Muscle layer of duodenum (tissue), 2 donors: Measurements from ENCODE around the gene INTS1.
A peak's percentile ranks its signal among the peaks of the same experiment; 100 is the strongest.

Experiments
- H3K27ac ChIP-seq: one replicate; pipeline ENCODE4 v1.7.0; 2013; ENCODE audit warnings: mild to moderate bottlenecking, low read length
- H3K27me3 ChIP-seq: one replicate; pipeline ENCODE4 v1.7.0; 2013; ENCODE audit warnings: low read depth, mild to moderate bottlenecking, control low read depth, low read length
- H3K36me3 ChIP-seq, 2 donors: one replicate each; pipeline ENCODE4 v1.7.0; 2013; ENCODE audit warnings: low read length in 2 of 2, control low read depth in 1 of 2, mild to moderate bottlenecking in 1 of 2; ENCODE audit not compliant: insufficient read depth in 2 of 2, control insufficient read depth in 1 of 2
- H3K4me1 ChIP-seq, 2 donors: one replicate each; pipeline ENCODE4 v1.7.0; 2013; ENCODE audit warnings: low read length in 2 of 2, mild to moderate bottlenecking in 2 of 2, control low read depth in 1 of 2, moderate library complexity in 1 of 2; ENCODE audit not compliant: insufficient read depth in 2 of 2, control insufficient read depth in 1 of 2
- H3K4me3 ChIP-seq, 2 donors: one replicate each; pipeline ENCODE4 v1.7.0; 2013; ENCODE audit warnings: low read length in 2 of 2, low read depth in 1 of 2, mild to moderate bottlenecking in 1 of 2
- H3K9me3 ChIP-seq, 2 donors: one replicate each; pipeline ENCODE4 v1.7.0; 2013; ENCODE audit warnings: low read length in 2 of 2, control low read depth in 1 of 2, mild to moderate bottlenecking in 1 of 2; ENCODE audit not compliant: control insufficient read depth in 1 of 2
- donor health status: healthy.

INTS1 gene

GRCh38 chr7:1455241-1455939 is 48.8 kb downstream of the INTS1 start:
- H3K9me3 ChIP-seq, result no peaks in the 10 kb centered on the region
- peak overlapping the region; percentile 31 for H3K27ac ChIP-seq
- peaks cover 6 to 44% of the 10 kb centered on the region in 2 donors for H3K4me1 ChIP-seq
- no peaks in the 10 kb centered on the region for H3K27me3 ChIP-seq
- no peaks in the 10 kb centered on the region for H3K36me3 ChIP-seq
- peak overlapping the region; percentile 14 to 26 for H3K4me3 ChIP-seq

- H3K27ac ChIP-seq, result no peak overlapping the region
- peak overlapping the region in 1 of 2 donors; percentile 14 for H3K4me3 ChIP-seq
- H3K4me1 ChIP-seq, result peaks cover 2 to 39% of the 10 kb centered on the region in 2 donors
- no peaks in the 10 kb centered on the region for H3K27me3 ChIP-seq
- peaks cover 0 to 2% of the 10 kb centered on the region in 2 donors for H3K36me3 ChIP-seq
- H3K9me3 ChIP-seq, result no peaks in the 10 kb centered on the region
Observed at GRCh38 chr7:1454542-1454941, 49.6 kb downstream of the INTS1 start.

- Histone ChIP-seq H3K4me3 (no peak overlapping the region), H3K36me3 (peaks cover 0 to 4% of the 10 kb centered on the region in 2 donors), H3K27me3 (no peaks in the 10 kb centered on the region), H3K9me3 (no peaks in the 10 kb centered on the region), H3K4me1 (peaks cover 2 to 31% of the 10 kb centered on the region in 2 donors), H3K27ac (no peak overlapping the region)
Observed at GRCh38 chr7:1452205-1452604, 52.0 kb downstream of the INTS1 start.

GRCh38 chr7:1450987-1451386 is 53.2 kb downstream of the INTS1 start:
- Histone ChIP-seq H3K27me3 (no peaks in the 10 kb centered on the region), H3K36me3 (peaks cover 0 to 4% of the 10 kb centered on the region in 2 donors), H3K27ac (no peak overlapping the region), H3K4me3 (no peak overlapping the region), H3K9me3 (no peaks in the 10 kb centered on the region), H3K4me1 (peaks cover 2 to 29% of the 10 kb centered on the region in 2 donors)

GRCh38 chr7:1450431-1450830 is 53.8 kb downstream of the INTS1 start:
- Histone ChIP-seq H3K36me3 (peaks cover 0 to 4% of the 10 kb centered on the region in 2 donors), H3K9me3 (no peaks in the 10 kb centered on the region), H3K4me3 (no peak overlapping the region), H3K4me1 (peaks cover 0 to 23% of the 10 kb centered on the region in 2 donors), H3K27me3 (no peaks in the 10 kb centered on the region), H3K27ac (no peak overlapping the region)

- peaks cover 0 to 19% of the 10 kb centered on the region in 2 donors for H3K4me1 ChIP-seq
- peaks cover 0 to 4% of the 10 kb centered on the region in 2 donors for H3K36me3 ChIP-seq
- H3K27ac ChIP-seq, result no peak overlapping the region
- H3K9me3 ChIP-seq, result no peaks in the 10 kb centered on the region
- no peaks in the 10 kb centered on the region for H3K27me3 ChIP-seq
- H3K4me3 ChIP-seq, result no peak overlapping the region
Observed at GRCh38 chr7:1449951-1450350, 54.2 kb downstream of the INTS1 start.

GRCh38 chr7:1449501-1449900 is 54.7 kb downstream of the INTS1 start:
- Histone ChIP-seq H3K9me3 (no peaks in the 10 kb centered on the region), H3K36me3 (peaks cover 0 to 4% of the 10 kb centered on the region in 2 donors), H3K4me3 (no peak overlapping the region), H3K4me1 (peaks cover 0 to 15% of the 10 kb centered on the region in 2 donors), H3K27me3 (no peaks in the 10 kb centered on the region), H3K27ac (no peak overlapping the region)

GRCh38 chr7:1448958-1449357 is 55.2 kb downstream of the INTS1 start:
- Histone ChIP-seq H3K36me3 (peaks cover 0 to 4% of the 10 kb centered on the region in 2 donors), H3K4me1 (peaks cover 0 to 15% of the 10 kb centered on the region in 2 donors), H3K27me3 (no peaks in the 10 kb centered on the region), H3K9me3 (no peaks in the 10 kb centered on the region), H3K4me3 (no peak overlapping the region), H3K27ac (no peak overlapping the region)

- no peak overlapping the region for H3K27ac ChIP-seq
- H3K27me3 ChIP-seq, result no peaks in the 10 kb centered on the region
- peaks cover 0 to 4% of the 10 kb centered on the region in 2 donors for H3K36me3 ChIP-seq
- peaks cover 0 to 15% of the 10 kb centered on the region in 2 donors for H3K4me1 ChIP-seq
- no peaks in the 10 kb centered on the region for H3K9me3 ChIP-seq
- no peak overlapping the region for H3K4me3 ChIP-seq
Observed at GRCh38 chr7:1447551-1448244, 56.5 kb downstream of the INTS1 start.

GRCh38 chr7:1447112-1447511 is 57.1 kb downstream of the INTS1 start:
- H3K4me3 ChIP-seq, result no peak overlapping the region
- H3K36me3 ChIP-seq, result peaks cover 0 to 5% of the 10 kb centered on the region in 2 donors
- H3K9me3 ChIP-seq, result no peaks in the 10 kb centered on the region
- no peaks in the 10 kb centered on the region for H3K27me3 ChIP-seq
- no peak overlapping the region for H3K27ac ChIP-seq
- H3K4me1 ChIP-seq, result peaks cover 0 to 15% of the 10 kb centered on the region in 2 donors

GRCh38 chr7:1446620-1447032 is 57.6 kb downstream of the INTS1 start:
- H3K4me1 ChIP-seq, result peaks cover 0 to 15% of the 10 kb centered on the region in 2 donors

More at GRCh38 chr7:1446620-1447032, 57.6 kb downstream of the INTS1 start:
- Histone ChIP-seq H3K27ac (no peak overlapping the region), H3K9me3 (no peaks in the 10 kb centered on the region), H3K36me3 (peaks cover 0 to 10% of the 10 kb centered on the region in 2 donors), H3K27me3 (no peaks in the 10 kb centered on the region), H3K4me3 (no peak overlapping the region)
